Gastroesophageal sphincter (tissue), 4 donors: ENCODE data around the gene PRKX. TPM values are rescaled to one million over a fixed set of nuclear protein-coding genes. Genes with fewer than 3 reads are reported as not detected.
"Not testable (repeated sequence)": the region's sequence is repeated elsewhere in the genome, so short reads cannot be mapped to it uniquely, and the experiment has no call there.

ENCODE experiments used
- ATAC-seq: fragments of 150-250 bp; one replicate; pipeline ENCODE4 v1.9.1; 2016; ENCODE audit warnings: mild to moderate bottlenecking, moderate library complexity
- H3K27ac ChIP-seq, 4 donors: fragments of 200-600 bp; sonication (generic) in 3 of 4; 1 replicate in 3 of 4; 2 replicates in 1 of 4; pipeline ENCODE4 v1.5.1; 2016 to 2019
- H3K27me3 ChIP-seq: fragments of 200-600 bp; sonication (generic); one replicate; pipeline ENCODE4 v1.5.1; 2019
- H3K36me3 ChIP-seq, 2 donors: fragments of 200-600 bp; sonication (generic); one replicate each; pipeline ENCODE4 v1.5.1; 2019; ENCODE audit warnings: control low read depth in 1 of 2
- H3K4me1 ChIP-seq, 3 donors: fragments of 200-600 bp; sonication (generic); 1 replicate in 2 of 3; 2 replicates in 1 of 3; pipeline ENCODE4 v1.5.1; 2016 to 2019; ENCODE audit warnings: control low read depth in 2 of 3
- H3K4me3 ChIP-seq, 2 donors: fragments of 200-600 bp; sonication (generic); one replicate each; pipeline ENCODE4 v1.5.1; 2019; ENCODE audit warnings: mild to moderate bottlenecking in 1 of 2, moderate library complexity in 1 of 2
- H3K9me3 ChIP-seq, 3 donors: fragments of 200-600 bp; sonication (generic); one replicate each; pipeline ENCODE4 v1.5.1; 2017 to 2019; ENCODE audit warnings: control low read depth in 2 of 3
- CTCF ChIP-seq, 4 experiments: fragments of 200-600 bp in 2 of 4; fragments of 450-650 bp in 2 of 4; sonication (generic) in 1 of 4; IDR thresholded peaks; one replicate each; pipeline ENCODE4 v1.5.1; 2017 to 2019; ENCODE audit warnings: antibody characterized with exemption in 4 of 4, mild to moderate bottlenecking in 2 of 4, moderate library complexity in 2 of 4
- EP300 ChIP-seq: sonication (generic); formaldehyde crosslinking; IDR thresholded peaks from one replicate; pipeline ENCODE4 v1.6.1; 2017; ENCODE audit warnings: antibody characterized with exemption, mild to moderate bottlenecking
- POLR2A ChIP-seq, 2 donors: fragments of 450-650 bp; IDR thresholded peaks; one replicate each; pipeline ENCODE4 v1.6.1; 2017; ENCODE audit warnings: antibody characterized with exemption in 2 of 2, mild to moderate bottlenecking in 2 of 2, moderate library complexity in 1 of 2
- POLR2AphosphoS5 ChIP-seq: sonication (generic); formaldehyde crosslinking; IDR thresholded peaks from one replicate; pipeline ENCODE4 v1.6.1; 2017; ENCODE audit warnings: antibody characterized with exemption
- WGBS, 2 donors: methylation state at CpG; one replicate each; pipeline ENCODE4 v1.1.5; 2018; ENCODE audit warnings: low coverage in 1 of 2; 5-methylcytosine and 5-hydroxymethylcytosine counted together
- total RNA-seq, 4 donors: library from RNA; depleted of rRNA; stranded (reverse); fragments of >200 nt; gene quantifications; one replicate each; pipeline ENCODE4 v1.1.0, GENCODE V29; 2016

The PRKX gene
- total RNA-seq, 4 donors from 2014 or later: 3.5 to 10.5 (median 4.4) TPM

GRCh38 chrX:3717742-3718420 lies 4.4 kb upstream of the PRKX start:
- TF ChIP-seq POLR2AphosphoS5 (no peak), POLR2A (IDR thresholded peaks at IDR 0.05) (no peak), EP300 (no peak), CTCF (IDR thresholded peaks at IDR 0.05) (no peak)
- no peak overlapping the region for H3K4me3 ChIP-seq
- H3K27ac ChIP-seq: no peak overlapping the region
- H3K4me1 ChIP-seq: no peaks in the 10 kb centered on the region
- H3K9me3 ChIP-seq: no peaks in the 10 kb centered on the region
- WGBS, 2 donors: 43 to 58% methylated on average over 9 of the region's 11 CpGs
- H3K27me3 ChIP-seq: no peaks in the 10 kb centered on the region
- H3K36me3 ChIP-seq: no peaks in the 10 kb centered on the region
- no peak for ATAC-seq

- Histone ChIP-seq H3K27ac (no peak overlapping the region), H3K9me3 (no peaks in the 10 kb centered on the region), H3K27me3 (no peaks in the 10 kb centered on the region), H3K4me1 (no peaks in the 10 kb centered on the region), H3K36me3 (no peaks in the 10 kb centered on the region), H3K4me3 (no peak overlapping the region)
- no peak for ATAC-seq
- 79% methylated on average over 3 of the region's 3 CpGs; no CpG with 5 or more reads in 1 of the 2 donors for WGBS, 2 donors
- no peak for TF ChIP-seq CTCF (IDR thresholded peaks at IDR 0.05)
- TF ChIP-seq EP300: no peak
- no peak for TF ChIP-seq POLR2AphosphoS5
- no peak for TF ChIP-seq POLR2A (IDR thresholded peaks at IDR 0.05)
These were observed 2.5 kb upstream of the PRKX start for GRCh38 chrX:3715921-3716320.

GRCh38 chrX:3714706-3715479 lies 1.4 kb upstream of the PRKX start:
- not testable (repeated sequence) for H3K4me3 ChIP-seq, H3K4me1 ChIP-seq, H3K27ac ChIP-seq, H3K36me3 ChIP-seq, ATAC-seq, H3K9me3 ChIP-seq, H3K27me3 ChIP-seq
- 37% methylated on average over 9 of the region's 38 CpGs; no CpG with 5 or more reads in 1 of the 2 donors for whole genome bisulfite sequencing, 2 donors

GRCh38 chrX:3713937-3714434 lies 537 bp upstream of the PRKX start:
- no peak for ATAC-seq
- TF ChIP-seq CTCF (IDR thresholded peaks at IDR 0.05): no peak
- TF ChIP-seq EP300: no peak
- TF ChIP-seq POLR2AphosphoS5: no peak
- TF ChIP-seq POLR2A (IDR thresholded peaks at IDR 0.05): no peak
- 0 to 8% methylated on average over 8 to 10 of the region's 15 CpGs for WGBS, 2 donors
- no peaks in the 10 kb centered on the region for H3K4me1 ChIP-seq
- peak overlapping the region; percentile 50 to 68 for H3K4me3 ChIP-seq
- H3K9me3 ChIP-seq: no peaks in the 10 kb centered on the region
- peak overlapping the region in 3 of 4 donors; percentile 58 to 79 (median 64) for H3K27ac ChIP-seq
- H3K27me3 ChIP-seq: no peaks in the 10 kb centered on the region
- no peaks in the 10 kb centered on the region for H3K36me3 ChIP-seq

GRCh38 chrX:3712870-3713224 lies 602 bp downstream of the PRKX start:
- no peak for ATAC-seq
- no CpG with 5 or more reads among the region's 38 CpGs for WGBS, 2 donors
- TF ChIP-seq EP300: no peak
- no peak for TF ChIP-seq POLR2AphosphoS5
- no peak for TF ChIP-seq POLR2A (IDR thresholded peaks at IDR 0.05)
- no peak for TF ChIP-seq CTCF (IDR thresholded peaks at IDR 0.05)

More at GRCh38 chrX:3712870-3713224, 602 bp downstream of the PRKX start:
- no peaks in the 10 kb centered on the region for H3K36me3 ChIP-seq
- peak overlapping the region; percentile 50 to 68 for H3K4me3 ChIP-seq
- peak overlapping the region in 3 of 4 donors; percentile 58 to 79 (median 64) for H3K27ac ChIP-seq
- H3K27me3 ChIP-seq: no peaks in the 10 kb centered on the region
- H3K4me1 ChIP-seq: no peaks in the 10 kb centered on the region
- no peaks in the 10 kb centered on the region for H3K9me3 ChIP-seq
